ENCODE data around the gene TMCC1.
"Not testable (repeated sequence)": the region's sequence is repeated elsewhere in the genome, so short reads cannot be mapped to it uniquely, and the experiment has no call there.

The TMCC1 gene

DNA sequence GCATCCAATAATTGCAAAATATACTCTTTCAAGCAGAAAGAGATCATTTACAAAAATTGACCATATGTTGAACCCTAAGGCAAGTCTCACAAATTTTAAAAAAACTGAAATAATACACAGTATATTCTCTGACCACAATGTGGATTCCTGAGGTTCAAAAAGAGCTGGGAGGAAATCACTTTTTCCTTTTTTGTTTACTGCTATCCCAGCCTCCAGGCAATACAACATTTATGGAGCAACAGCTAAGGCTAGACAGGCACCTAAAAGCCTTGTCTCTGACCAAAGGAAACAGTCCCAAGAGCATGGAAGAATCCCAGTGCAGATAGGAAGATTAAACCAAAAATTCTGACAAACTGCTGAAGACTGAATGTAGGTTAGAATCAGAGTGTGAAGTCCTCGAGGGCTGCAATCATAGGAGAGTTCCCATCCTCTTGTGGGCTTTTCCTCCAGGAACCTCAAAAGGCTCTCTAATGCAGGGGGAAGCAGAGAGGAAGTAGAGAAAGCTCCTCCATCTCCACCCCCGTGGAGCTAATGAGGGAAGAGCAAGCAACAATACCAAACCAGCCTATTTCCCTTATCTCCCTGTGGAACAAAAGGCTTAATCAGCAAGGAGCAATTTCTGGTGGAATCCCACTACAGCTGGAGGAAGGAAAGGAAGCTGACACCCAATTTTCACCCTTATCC lies 57.0 kb downstream of the TMCC1 start:
- DNase-seq (ENCODE audit: low spot score): no peak

DNA sequence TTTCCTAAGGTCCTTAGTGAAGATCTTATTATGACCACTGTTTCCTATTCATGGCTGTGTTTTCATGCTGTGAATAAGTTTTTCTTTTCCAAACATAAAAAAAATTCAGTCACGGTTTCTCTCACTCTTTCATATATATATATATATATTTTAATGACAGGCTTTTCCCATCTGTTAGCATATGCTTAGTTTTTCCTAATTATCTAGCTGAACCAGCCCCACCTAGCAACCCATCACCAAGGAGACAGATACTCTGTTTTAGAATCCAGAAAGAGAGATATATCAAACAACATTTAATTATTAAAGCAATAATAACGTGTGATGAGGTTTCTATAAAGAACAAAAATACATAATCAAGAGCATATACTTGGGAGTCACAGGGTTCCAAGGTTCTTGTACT lies 58.3 kb downstream of the TMCC1 start:
- no peak for DNase-seq (ENCODE audit: low spot score)

DNA sequence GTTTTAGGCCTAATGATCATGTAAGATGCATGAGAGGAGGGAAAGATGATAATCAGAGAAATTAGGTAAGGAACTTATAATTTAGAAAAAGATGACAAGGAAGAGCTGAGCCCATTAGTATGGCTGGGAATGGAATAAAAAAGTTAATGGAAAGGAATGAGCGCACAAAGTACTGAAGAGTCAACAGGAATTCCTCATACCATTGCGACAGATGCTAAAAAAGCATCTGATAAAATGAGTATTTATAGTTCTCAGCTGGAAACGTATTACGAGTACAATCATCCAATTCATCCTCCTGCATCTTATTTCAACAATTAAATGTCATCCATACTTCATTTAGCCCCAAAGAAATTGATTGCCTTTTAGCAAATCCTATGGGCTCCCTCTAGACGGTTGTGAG lies 58.9 kb downstream of the TMCC1 start:
- DNase-seq (ENCODE audit: low spot score): no peak

DNA sequence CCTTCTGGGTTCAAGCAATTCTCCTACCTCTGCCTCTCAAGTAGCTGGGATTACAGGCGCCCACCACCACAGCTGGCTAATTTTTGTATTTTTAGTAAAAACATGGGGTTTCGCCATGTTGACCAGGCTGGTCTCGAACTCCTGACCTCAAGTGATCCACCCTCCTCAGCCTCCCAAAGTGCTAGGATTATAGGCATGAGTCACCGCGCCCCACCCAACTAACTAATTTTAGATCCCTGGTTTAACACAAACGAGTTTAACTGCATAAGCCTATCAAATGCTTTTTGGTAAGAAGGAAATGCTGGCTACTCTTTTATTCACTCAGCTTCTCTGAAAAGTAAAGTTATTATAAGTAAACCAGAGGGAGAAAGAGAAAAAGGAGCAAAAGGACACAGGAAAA lies 61.6 kb downstream of the TMCC1 start:
- DNase-seq (ENCODE audit: low spot score): not testable (repeated sequence)

DNA sequence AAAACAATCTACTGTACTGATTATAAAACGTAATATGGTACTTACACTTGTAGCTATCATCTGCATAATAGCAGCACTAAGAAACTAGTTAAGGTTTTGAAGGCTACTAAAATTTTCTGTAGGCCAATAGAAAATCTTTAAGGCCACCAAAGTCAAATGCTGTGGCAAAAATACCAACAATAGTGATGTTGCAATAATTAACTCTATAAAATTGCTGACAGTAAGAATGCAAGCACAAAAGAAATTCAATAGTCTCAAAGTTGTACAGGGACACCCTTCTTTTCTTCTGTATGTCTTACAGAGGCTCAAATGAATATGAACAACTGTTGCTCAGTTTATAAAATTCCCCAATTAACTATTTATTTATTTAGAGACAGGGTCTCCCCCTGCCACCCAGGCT lies 62.0 kb downstream of the TMCC1 start:
- no peak for DNase-seq (ENCODE audit: low spot score)

DNA sequence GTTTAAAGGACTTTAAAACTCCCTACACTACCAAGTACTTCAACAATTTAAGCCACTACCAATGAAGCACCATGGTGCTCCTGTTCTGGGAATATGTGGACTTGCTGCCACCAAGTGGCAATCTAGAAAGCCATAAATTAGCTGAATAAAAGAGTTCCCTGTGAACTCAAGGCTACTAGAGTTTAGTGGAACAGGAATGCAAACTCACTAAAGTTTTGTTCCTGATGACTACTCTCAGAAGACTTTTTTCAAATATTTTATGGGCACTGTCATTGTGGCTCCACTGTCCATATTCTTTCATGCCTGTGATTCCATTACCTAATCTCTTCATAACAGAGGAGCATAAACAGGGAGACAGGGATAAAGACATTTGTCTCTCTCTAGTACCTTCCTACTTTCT lies 63.9 kb downstream of the TMCC1 start:
- peak; percentile 45 for DNase-seq (ENCODE audit: low spot score)

DNA sequence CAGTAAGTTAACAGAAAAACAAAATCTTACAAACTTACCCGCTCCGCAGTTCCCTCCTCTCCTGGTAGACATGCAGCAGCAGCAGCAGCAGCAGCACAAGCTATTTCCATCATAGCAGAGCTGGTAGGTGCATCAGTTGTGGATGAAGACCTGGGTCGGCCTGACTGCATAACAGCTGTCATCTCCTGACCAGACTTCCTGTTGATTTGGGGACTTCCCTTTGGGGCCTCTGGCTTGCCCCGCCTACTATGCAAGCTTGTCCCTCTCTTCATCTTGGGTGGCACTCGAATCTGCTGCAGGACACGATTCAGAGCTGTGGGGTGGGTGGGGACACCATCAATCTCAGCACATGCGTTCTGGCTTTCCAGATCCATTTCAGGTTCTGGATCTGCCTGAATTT lies 65.7 kb downstream of the TMCC1 start:
- DNase-seq (ENCODE audit: low spot score): no peak

DNA sequence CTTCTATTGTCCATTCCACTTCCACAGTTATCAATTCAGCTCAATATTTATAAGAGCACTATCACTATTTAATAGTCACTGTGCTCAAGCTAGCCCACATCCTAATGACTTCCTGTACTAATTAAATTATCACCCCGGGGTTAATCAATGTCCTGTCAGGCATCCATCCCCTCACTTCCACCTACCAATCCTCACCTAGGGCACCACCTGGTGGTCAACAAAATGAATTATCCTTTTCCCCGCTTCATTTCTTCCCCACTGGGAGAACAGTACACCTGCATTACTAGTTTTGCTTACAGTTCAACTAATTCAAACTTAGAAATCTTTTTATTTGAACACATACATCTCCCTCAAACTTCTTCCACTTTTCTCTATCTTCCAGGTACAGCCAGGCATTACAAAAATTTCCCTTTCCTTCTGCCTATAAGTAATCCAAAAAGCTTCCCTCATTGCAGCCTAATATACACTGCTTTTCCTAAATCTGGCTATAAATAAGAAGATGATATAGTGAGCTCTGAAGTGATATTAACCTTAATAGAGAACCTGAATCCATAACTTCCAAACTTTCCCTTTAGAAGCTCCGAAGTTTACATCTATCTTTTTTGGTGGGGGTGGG lies 68.5 kb downstream of the TMCC1 start:
- DNase-seq (ENCODE audit: low spot score): peak; percentile 71

DNA sequence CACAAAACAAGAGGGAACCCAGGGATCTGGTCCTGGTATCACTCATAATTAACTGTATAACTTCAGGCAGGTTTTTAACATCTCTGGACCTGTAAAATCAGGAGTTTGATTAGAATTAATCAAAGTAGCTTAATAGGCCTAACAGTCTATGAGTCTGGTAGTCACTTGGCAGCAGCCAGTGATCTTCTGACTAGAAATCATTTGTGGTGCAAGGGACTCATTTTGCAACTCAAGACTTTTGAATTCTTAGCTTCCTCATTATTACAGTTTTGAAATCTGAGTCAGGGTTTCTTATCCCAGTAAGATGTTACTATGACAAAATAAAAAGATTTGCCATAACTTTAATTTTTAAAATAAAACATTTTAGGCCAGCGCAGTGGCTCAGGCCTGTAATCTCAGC lies 70.8 kb downstream of the TMCC1 start:
- DNase-seq (ENCODE audit: low spot score): no peak

DNA sequence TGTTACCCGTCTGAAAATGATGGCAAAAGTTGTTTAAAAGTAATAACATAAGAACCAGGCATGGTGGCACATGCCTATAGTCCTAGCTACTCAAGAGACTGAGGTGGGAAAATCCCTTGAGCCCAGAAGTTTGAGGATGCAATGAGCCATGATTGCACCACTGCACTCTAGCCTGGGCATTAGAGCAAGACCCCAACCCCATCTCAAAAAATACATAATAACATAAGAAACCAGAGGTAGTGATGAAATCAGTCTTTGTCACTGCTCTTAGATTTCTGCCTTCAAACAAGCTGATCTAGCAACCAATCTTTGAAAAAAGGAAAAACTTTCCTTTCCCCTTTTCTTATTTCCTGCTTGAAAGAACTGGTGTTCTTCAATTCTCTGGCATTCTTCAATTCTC lies 71.3 kb downstream of the TMCC1 start:
- no peak for DNase-seq (ENCODE audit: low spot score)

DNA sequence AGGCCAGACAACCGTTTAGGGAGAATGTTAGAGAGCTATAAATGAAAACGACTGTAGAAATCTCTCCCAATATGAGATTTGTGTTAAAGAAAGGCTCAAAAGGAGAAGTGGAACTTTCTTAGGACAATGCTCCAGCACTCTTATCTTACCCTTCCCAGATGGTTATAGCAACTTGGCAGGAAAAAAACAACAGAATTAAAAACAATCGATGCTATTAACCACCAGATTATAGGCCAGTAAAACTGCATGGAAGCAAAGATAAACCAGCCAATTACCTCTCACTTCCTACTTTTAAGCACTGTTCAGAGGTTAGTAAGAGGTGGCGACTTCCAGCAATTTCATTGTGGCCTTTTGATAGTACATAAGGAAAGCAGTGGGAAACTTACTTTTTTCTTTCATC lies 72.9 kb downstream of the TMCC1 start:
- DNase-seq (ENCODE audit: low spot score): no peak

DNA sequence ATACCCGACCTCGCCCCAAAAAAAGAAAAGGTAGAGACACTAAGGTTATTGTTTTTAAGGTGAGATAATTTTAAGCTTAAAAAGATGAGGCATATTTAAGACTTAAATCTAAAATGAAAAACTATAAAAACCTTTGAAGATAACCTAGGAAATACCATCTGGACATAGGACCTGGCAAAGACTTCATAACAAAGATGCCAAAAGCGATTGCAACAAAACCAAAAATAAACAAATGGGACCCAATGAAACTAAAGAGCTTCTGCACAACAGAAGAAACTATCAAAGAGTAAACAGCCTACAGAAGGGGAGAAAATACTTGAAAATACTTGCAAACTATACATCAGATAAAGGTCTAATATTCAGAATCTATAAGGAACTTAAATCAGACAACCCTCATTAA lies 80.9 kb downstream of the TMCC1 start:
- DNase-seq (ENCODE audit: low spot score): no peak

DNA sequence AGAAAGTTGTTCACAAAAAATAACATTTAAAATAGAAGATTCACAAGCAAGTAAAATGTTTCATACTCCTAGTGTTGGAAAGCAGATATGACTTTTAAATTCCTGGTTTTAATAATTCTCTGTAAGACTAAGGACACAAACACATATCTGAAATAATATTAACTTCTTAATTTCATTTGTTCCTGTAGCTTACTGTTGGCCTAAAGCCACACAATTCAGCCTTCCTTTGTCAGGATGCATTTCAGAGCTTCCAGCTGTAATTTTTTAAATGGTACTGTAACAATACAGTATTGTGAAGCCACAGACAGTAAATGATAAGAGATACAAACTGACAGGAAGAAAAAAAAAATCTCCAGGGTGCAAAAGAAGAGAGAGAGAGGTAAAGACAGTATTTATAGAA lies 84.2 kb downstream of the TMCC1 start:
- DNase-seq (ENCODE audit: low spot score): no peak

DNA sequence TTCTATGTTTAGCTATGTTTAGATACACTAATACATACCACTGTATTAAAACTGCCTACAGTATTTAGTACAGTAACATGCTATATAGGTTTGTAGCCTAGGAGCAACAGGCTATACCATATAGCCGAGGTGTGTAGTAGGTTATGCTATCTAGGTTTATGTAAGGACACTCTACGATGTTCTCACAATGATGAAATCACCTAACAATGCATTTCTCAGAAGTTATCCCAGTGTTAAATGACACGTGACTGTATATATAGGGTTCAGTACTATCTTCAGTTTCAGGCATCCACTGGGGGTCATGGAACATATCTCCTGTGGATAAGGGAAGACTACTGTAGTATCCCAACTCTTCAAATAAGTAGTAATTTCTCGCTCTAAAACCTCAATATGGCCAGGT lies 97.4 kb downstream of the TMCC1 start:
- DNase-seq (ENCODE audit: low spot score): no peak

DNA sequence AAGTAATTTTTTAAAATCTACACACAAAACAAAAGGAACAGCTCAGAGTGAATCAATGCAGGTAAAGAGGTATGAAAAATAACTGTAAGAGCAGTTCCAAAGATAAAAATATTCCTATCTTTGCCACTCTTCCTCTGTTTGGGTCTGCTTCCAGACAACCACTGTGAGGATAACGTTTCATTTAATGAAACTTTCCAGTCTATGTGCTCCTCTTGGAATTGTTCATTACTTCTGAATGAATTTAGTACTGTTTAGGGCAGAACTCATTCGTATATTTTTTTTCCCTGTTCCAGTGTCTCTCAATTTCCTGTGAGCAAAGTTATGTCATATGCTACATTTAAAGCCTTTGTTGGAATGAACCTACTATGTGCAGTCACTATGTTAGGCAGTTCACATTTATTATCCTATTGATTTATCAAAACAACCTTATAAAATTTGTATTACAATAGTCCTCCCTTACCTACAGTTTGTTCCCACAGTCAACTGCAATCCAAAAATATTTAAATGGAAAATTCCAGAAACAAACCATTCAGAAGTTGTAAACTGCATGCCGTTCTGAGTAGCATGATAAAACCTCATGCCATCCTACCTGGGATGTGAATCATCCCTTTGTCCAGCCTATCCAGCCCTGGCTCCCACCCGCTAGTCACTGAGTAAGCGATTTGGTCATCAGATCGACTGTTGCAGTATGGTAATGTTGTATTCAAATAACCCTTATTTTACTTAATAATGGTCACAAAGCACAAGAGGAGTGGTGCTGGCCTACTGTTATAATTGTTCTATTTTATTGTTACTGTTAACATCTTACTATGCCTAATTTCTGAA lies 98.1 kb downstream of the TMCC1 start:
- no peak for DNase-seq (ENCODE audit: low spot score)

DNA sequence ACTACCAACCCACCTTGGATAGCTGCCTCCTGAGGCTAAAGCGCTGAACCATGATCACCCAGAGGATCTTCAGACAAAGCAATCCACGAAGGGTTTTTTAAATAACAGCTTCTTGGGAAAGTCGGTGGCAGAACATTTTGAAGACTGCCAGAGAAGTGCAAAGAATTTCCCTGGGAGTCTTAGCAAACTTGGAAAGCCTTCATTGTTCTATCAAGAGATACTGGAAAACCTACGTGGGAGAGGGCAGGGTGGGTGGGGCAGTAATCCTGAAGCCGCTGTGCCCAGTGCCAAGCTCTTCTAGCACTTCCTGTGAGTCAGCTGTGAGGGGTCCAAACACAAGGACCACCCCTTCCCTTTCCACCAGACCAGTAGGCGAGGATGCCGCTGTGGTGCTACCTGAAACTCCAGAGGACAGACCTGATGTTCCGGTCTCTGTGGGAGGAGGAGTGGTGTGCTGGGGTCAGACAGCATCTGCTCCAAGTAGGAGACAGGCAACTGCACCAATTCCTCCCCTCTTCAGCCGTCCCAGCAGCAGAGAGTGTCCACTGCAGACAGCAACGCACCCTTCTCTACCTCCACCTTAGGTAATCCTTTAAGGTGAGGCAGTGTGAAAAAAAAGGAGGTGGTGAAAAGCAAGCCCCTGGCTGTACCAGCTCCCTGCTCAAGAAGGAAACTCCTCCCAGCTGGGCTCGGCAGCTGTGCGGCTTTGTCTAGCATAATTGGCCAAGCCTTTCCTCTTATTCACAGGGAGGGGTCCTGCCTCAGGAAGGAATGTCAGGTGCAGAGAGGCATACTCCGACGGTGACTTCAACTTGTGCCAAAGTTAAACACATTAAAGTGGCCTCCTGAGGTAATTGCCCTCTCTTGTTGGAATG lies 99.0 kb downstream of the TMCC1 start:
- DNase-seq (ENCODE audit: low spot score): no peak

DNA sequence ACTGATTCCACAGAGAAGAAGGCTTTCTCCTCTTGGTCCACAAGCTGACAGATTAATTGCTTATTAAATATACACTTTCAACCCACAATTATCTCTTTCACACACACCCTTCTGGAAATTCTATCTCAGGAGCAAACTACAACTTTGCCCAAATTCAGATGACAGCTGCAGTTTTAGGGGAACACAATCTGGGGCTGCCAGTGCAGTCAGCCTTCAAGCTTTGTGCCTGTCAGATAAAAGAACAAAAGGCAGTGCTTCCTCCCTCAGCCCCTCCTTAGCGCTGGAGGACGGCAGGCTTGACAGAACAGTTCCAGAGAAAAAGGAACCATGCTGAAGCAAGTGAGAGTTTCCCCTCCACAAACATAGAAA lies 99.6 kb downstream of the TMCC1 start:
- DNase-seq (ENCODE audit: low spot score): peak; percentile 56

DNA sequence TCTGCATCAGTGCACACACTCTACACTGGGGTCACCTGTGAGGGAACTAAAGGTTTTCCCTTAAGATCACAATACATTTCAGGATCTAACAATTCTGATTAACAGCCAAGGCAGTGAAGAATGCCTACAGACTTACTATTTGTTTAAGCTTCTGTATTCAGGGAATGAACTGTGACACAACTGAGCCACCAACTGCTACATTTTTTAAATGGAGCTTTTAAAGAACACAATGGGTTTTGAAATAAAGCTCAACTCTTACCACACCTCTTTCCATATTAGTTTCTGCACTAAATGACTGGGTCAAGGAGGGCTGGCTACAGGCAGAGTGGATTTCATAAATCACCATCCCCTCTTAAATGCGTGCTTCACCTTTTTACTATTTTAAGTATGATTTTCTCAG lies 100.2 kb downstream of the TMCC1 start:
- DNase-seq (ENCODE audit: low spot score): no peak

DNA sequence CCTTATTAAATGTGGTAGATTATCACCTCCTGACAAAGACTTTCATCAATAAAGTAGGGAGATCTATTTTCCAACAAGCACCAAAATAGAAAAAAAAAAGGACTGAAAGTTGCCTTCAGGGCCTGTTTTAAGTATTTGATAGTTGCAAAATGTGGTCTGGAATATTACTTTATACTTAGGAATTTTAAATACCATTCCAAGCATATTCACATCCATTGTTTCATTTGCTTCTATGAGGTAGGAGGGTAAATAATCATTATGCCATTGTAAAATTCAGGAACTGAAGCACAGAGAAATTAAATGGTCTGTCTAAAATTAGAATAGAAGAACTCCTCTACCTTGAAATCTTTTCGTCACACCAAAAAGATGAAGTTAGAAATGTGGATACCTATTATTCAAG lies 110.0 kb downstream of the TMCC1 start:
- no peak for DNase-seq (ENCODE audit: low spot score)

DNA sequence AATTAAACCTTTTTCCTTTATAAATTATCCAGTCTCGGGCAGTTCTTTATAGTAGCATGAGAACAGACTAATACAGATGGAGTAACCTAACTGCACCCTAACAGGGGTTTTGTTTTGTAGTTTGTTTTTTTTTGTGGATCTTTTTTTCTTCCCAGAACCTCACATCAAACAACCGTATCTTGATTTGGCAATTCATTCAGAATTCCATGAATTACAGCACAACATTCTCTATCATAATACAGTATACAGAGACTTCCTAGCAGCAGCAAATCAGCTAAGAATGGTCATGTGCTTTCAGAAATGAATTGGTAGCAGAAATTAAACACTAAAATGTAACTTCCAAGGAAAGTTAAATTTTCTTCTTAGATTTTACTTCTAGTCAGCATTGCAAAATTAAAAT lies 114.6 kb downstream of the TMCC1 start:
- DNase-seq (ENCODE audit: low spot score): no peak

DNA sequence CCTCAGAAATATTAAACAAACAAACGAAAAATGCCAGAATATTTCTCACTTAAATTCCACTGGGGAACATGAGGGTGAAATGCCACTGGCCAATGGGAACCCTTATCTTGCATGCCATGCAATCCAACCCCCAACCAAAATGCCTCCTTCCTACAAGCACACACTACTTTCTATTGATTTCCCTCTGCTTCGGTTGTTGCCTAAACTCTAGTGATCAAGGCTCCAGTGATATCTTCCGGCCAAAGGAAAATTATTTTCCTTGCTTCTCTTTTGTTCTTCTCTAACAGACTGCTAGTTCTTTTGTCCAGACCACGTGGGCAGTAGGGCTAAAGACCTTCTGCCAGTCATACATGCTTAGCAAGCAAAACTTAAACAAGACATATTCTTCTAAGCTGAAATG lies 115.7 kb downstream of the TMCC1 start:
- no peak for DNase-seq (ENCODE audit: low spot score)

DNA sequence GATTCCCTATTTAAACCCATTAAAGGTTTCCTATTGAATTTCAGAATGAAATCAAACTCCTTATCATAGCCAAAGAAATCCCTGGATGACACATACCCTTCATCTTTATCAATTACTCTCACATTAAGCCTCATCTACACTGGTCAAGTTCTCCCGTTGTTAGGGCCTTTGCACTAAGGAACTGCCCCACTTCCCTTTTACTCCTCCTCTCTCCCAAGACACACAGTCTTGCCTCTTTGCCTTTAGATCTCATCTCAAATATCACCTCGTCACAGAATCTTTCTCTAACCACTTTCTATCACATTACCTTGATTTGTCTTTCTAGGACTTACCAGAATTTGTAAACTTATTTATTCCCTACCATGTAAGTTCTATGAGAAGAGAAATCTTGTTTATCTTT lies 117.6 kb downstream of the TMCC1 start:
- DNase-seq (ENCODE audit: low spot score): no peak

Measured in hematopoietic multipotent progenitor cell treated with erythropoietin and hydrocortisone succinate and interleukin-3 and kit ligand, for 15 days (in vitro differentiated cells).